DMS79 (cell line): ENCODE measurements around the gene TNP2.
"Not testable (repeated sequence)": the region's sequence is repeated elsewhere in the genome, so short reads cannot be mapped to it uniquely, and the experiment has no call there.

Experiments used
- DNase-seq: peaks from one replicate; lab custom pipeline; 2025; lab: John Stamatoyannopoulos, UW

TNP2 gene

GRCh38 chr16:11220507-11220906 lies 48.6 kb downstream of the TNP2 start:
- DNase-seq: not testable (repeated sequence)

GRCh38 chr16:11219178-11219577 lies 49.9 kb downstream of the TNP2 start:
- DNase-seq: no peak

- no peak for DNase-seq
Observed at GRCh38 chr16:11218604-11218962, 50.5 kb downstream of the TNP2 start.
